NCI-H524 treated with DMSO at 0.1 percent for 48 hours (cell line): ENCODE measurements around the gene OTC.

Experiments used
- DNase-seq: peaks from one replicate; lab custom pipeline; 2025; lab: John Stamatoyannopoulos, UW

OTC gene

GRCh38 chrX:38468563-38469157, 116.3 kb downstream of the OTC start:
- DNase-seq, result no peak
